Measurements from ENCODE around the gene RND2.
"Not testable (repeated sequence)": the region's sequence is repeated elsewhere in the genome, so short reads cannot be mapped to it uniquely, and the experiment has no call there.

The RND2 gene

GRCh38 chr17:42999003-42999525, 26.0 kb upstream of the RND2 start:
- TF ChIP-seq REST (IDR thresholded peaks at IDR 0.05; ENCODE audit: insufficient replicate concordance, low read depth) (no peak), POLR2AphosphoS5 (IDR thresholded peaks at IDR 0.05; ENCODE audit: low read depth) (no peak), SPI1 (IDR thresholded peaks at IDR 0.05; ENCODE audit: borderline replicate concordance, low read depth) (no peak), GABPA (IDR thresholded peaks at IDR 0.05; ENCODE audit: low read depth) (no peak), CTCF (IDR thresholded peaks at IDR 0.05; ENCODE audit: insufficient read depth, low read length) (no peak)
- DNase-seq (ENCODE audit: low read depth in 1 of 2, low spot score in 1 of 2), result no peak
- peak overlapping the region; percentile 94 for H3K27ac ChIP-seq (replicated peaks)
- peak overlapping the region; percentile 92 for H3K4me3 ChIP-seq (replicated peaks; ENCODE audit: insufficient read depth, low read length)
- no peaks in the 10 kb centered on the region for H3K27me3 ChIP-seq (ENCODE audit: insufficient read depth, poor library complexity, severe bottlenecking)

- peak; percentile 59 for TF ChIP-seq POLR2AphosphoS5 (IDR thresholded peaks at IDR 0.05; ENCODE audit: low read depth)
- Histone ChIP-seq H3K27ac (replicated peaks) (peak overlapping the region; percentile 94), H3K4me3 (replicated peaks; ENCODE audit: insufficient read depth, low read length) (peak overlapping the region; percentile 8; the same call in 1 of the 2 replicates)
- H3K27me3 ChIP-seq (ENCODE audit: insufficient read depth, poor library complexity, severe bottlenecking); DNase-seq (ENCODE audit: low read depth in 1 of 2, low spot score in 1 of 2): not testable (repeated sequence)
Observed at GRCh38 chr17:43000894-43001293, 24.1 kb upstream of the RND2 start.

- Histone ChIP-seq H3K27ac (replicated peaks) (peak overlapping the region; percentile 2), H3K4me3 (replicated peaks; ENCODE audit: insufficient read depth, low read length) (no peak overlapping the region), H3K27me3 (ENCODE audit: insufficient read depth, poor library complexity, severe bottlenecking) (no peaks in the 10 kb centered on the region)
- TF ChIP-seq CTCF (IDR thresholded peaks at IDR 0.05; ENCODE audit: insufficient read depth, low read length) (no peak), SPI1 (IDR thresholded peaks at IDR 0.05; ENCODE audit: borderline replicate concordance, low read depth) (no peak), GABPA (IDR thresholded peaks at IDR 0.05; ENCODE audit: low read depth) (no peak), REST (IDR thresholded peaks at IDR 0.05; ENCODE audit: insufficient replicate concordance, low read depth) (no peak), POLR2AphosphoS5 (IDR thresholded peaks at IDR 0.05; ENCODE audit: low read depth) (peak; percentile 51; the same call in 1 of the 2 replicates)
- DNase-seq (ENCODE audit: low read depth in 1 of 2, low spot score in 1 of 2), result no peak
Observed at GRCh38 chr17:43003542-43004172, 21.4 kb upstream of the RND2 start.

- DNase-seq (ENCODE audit: low read depth in 1 of 2, low spot score in 1 of 2), result peak in 1 of 2 experiments; percentile 90
- H3K27ac ChIP-seq (replicated peaks), result peak within 1 kb of the TSS; percentile 85
Observed at GRCh38 chr17:43006639-43007551, 18.1 kb upstream of the RND2 start, which contains the start of gene IFI35. IFI35 (plus strand) TSS chr17:43006784; CDS start chr17:43006948, 164 bp downstream.

More at GRCh38 chr17:43006639-43007551, 18.1 kb upstream of the RND2 start, which contains the start of gene IFI35:
- peak within 1 kb of the TSS; percentile 50 for H3K4me3 ChIP-seq (replicated peaks; ENCODE audit: insufficient read depth, low read length)
- no peaks in the 10 kb centered on the region for H3K27me3 ChIP-seq (ENCODE audit: insufficient read depth, poor library complexity, severe bottlenecking)
- TF ChIP-seq GABPA (IDR thresholded peaks at IDR 0.05; ENCODE audit: low read depth) (no peak), CTCF (IDR thresholded peaks at IDR 0.05; ENCODE audit: insufficient read depth, low read length) (peak; percentile 23)
